Body of pancreas (tissue), 4 donors: Measurements from ENCODE around the gene NPTX2. TPM values are rescaled to one million over a fixed set of nuclear protein-coding genes. Genes with fewer than 3 reads are reported as not detected.

Source experiments
- ATAC-seq: fragments of 150-250 bp; one replicate; pipeline ENCODE4 v1.9.1; 2016
- DNase-seq, 4 donors: peaks; one replicate each; pipeline ENCODE4 v3.0.0-alpha.2; 2019
- H3K27ac ChIP-seq, 4 donors: fragments of 200-600 bp; sonication (generic); 1 replicate in 3 of 4; 2 replicates in 1 of 4; pipeline versions ENCODE4 v1.5.1 to v1.6.1; 2016 to 2019; ENCODE audit warnings: mild to moderate bottlenecking in 1 of 4, mixed read lengths in 1 of 4, moderate library complexity in 1 of 4
- H3K27me3 ChIP-seq, 2 donors: fragments of 200-600 bp; sonication (generic); one replicate each; pipeline ENCODE4 v1.6.0; 2016; ENCODE audit warnings: mild to moderate bottlenecking in 1 of 2
- H3K36me3 ChIP-seq, 2 donors: fragments of 200-600 bp; sonication (generic); replicated peaks in 1 of 2; 2 replicates each; pipeline ENCODE4 v1.5.1; 2016; ENCODE audit warnings: low read depth in 2 of 2; ENCODE audit not compliant: insufficient read depth in 1 of 2
- H3K4me1 ChIP-seq: fragments of 200-600 bp; sonication (generic); one replicate; pipeline ENCODE4 v1.6.0; 2016
- H3K4me3 ChIP-seq, 2 donors: fragments of 200-600 bp; sonication (generic); 1 replicate in 1 of 2; 2 replicates in 1 of 2; pipeline ENCODE4 v1.5.1; 2016 to 2019
- H3K9me3 ChIP-seq, 3 donors: fragments of 200-600 bp; sonication (generic); 1 replicate in 2 of 3; 2 replicates in 1 of 3; pipeline ENCODE4 v1.5.1; 2016
- CTCF ChIP-seq, 7 experiments: fragments of 450-650 bp in 4 of 7; fragments of 200-600 bp in 3 of 7; sonication (generic) in 3 of 7; IDR thresholded peaks; one replicate each; pipeline ENCODE4 v1.5.1; 2016 to 2019; ENCODE audit warnings: antibody characterized with exemption in 7 of 7
- POLR2A ChIP-seq, 3 donors: fragments of 450-650 bp; IDR thresholded peaks; one replicate each; pipeline ENCODE4 v1.6.1; 2016; ENCODE audit warnings: antibody characterized with exemption in 3 of 3, mild to moderate bottlenecking in 2 of 3
- WGBS, 2 donors: methylation state at CpG; one replicate each; pipeline ENCODE4 v1.1.5; 2017; 5-methylcytosine and 5-hydroxymethylcytosine counted together
- intact Hi-C: fragments of 100-400 bp; cut with DNase I; formaldehyde crosslinking; loops from one replicate; pipeline ENCODE4 v1.15.1; 2023
- total RNA-seq, 2 donors: library from RNA; depleted of rRNA; stranded (reverse); fragments of >200 nt; gene quantifications; one replicate each; pipeline ENCODE4 v1.1.0, GENCODE V29; 2016

The NPTX2 gene
- total RNA-seq, 2 donors from 2014 or later = 18.4 to 37.2 TPM

GRCh38 chr7:98655611-98656010 lies 38.5 kb downstream of the NPTX2 start:
- H3K4me1 ChIP-seq = no peaks in the 10 kb centered on the region
- intact Hi-C loops = no loop called here
- 73 to 83% methylated on average over 5 of the region's 5 CpGs for WGBS, 2 donors
- ATAC-seq (no peak), DNase-seq (no peak)
- no peak overlapping the region for H3K4me3 ChIP-seq
- H3K36me3 ChIP-seq = no peaks in the 10 kb centered on the region
- TF ChIP-seq CTCF (IDR thresholded peaks at IDR 0.05) = no peak
- no peak for TF ChIP-seq POLR2A (IDR thresholded peaks at IDR 0.05)
- H3K9me3 ChIP-seq = no peaks in the 10 kb centered on the region
- H3K27me3 ChIP-seq = no peaks in the 10 kb centered on the region
- no peak overlapping the region for H3K27ac ChIP-seq

- no peaks in the 10 kb centered on the region for H3K36me3 ChIP-seq
- TF ChIP-seq CTCF (IDR thresholded peaks at IDR 0.05) (no peak), POLR2A (IDR thresholded peaks at IDR 0.05) (no peak)
- intact Hi-C loops = no loop called here
- H3K27me3 ChIP-seq = no peaks in the 10 kb centered on the region
- no peaks in the 10 kb centered on the region for H3K4me1 ChIP-seq
- 72 to 75% methylated on average over 7 of the region's 7 CpGs for WGBS, 2 donors
- no peak overlapping the region for H3K4me3 ChIP-seq
- no peak overlapping the region for H3K27ac ChIP-seq
- no peaks in the 10 kb centered on the region for H3K9me3 ChIP-seq
- no peak for DNase-seq
- ATAC-seq = no peak
These were observed 39.8 kb downstream of the NPTX2 start for GRCh38 chr7:98656899-98657298.

GRCh38 chr7:98657736-98658135 lies 40.7 kb downstream of the NPTX2 start:
- Histone ChIP-seq H3K4me1 (no peaks in the 10 kb centered on the region), H3K27me3 (no peaks in the 10 kb centered on the region), H3K9me3 (no peaks in the 10 kb centered on the region), H3K27ac (no peak overlapping the region), H3K4me3 (no peak overlapping the region), H3K36me3 (no peaks in the 10 kb centered on the region)
- intact Hi-C loops = no loop called here
- DNase-seq (no peak), ATAC-seq (no peak)
- TF ChIP-seq POLR2A (IDR thresholded peaks at IDR 0.05) (no peak), CTCF (IDR thresholded peaks at IDR 0.05) (no peak)
- 77 to 81% methylated on average over 16 to 17 of the region's 17 CpGs for WGBS, 2 donors

GRCh38 chr7:98659756-98660155 lies 42.7 kb downstream of the NPTX2 start:
- Histone ChIP-seq H3K27ac (no peak overlapping the region), H3K27me3 (no peaks in the 10 kb centered on the region), H3K36me3 (no peaks in the 10 kb centered on the region), H3K9me3 (no peaks in the 10 kb centered on the region), H3K4me3 (no peak overlapping the region), H3K4me1 (no peaks in the 10 kb centered on the region)
- intact Hi-C loops = no loop called here
- 68 to 73% methylated on average over 3 of the region's 3 CpGs for WGBS, 2 donors
- ATAC-seq = no peak
- no peak for TF ChIP-seq CTCF (IDR thresholded peaks at IDR 0.05)
- TF ChIP-seq POLR2A (IDR thresholded peaks at IDR 0.05) = no peak
- no peak for DNase-seq

- Histone ChIP-seq H3K27ac (no peak overlapping the region), H3K4me1 (no peaks in the 10 kb centered on the region), H3K36me3 (no peaks in the 10 kb centered on the region), H3K9me3 (no peaks in the 10 kb centered on the region), H3K27me3 (no peaks in the 10 kb centered on the region), H3K4me3 (no peak overlapping the region)
- ATAC-seq = no peak
- TF ChIP-seq POLR2A (IDR thresholded peaks at IDR 0.05) (no peak), CTCF (IDR thresholded peaks at IDR 0.05) (no peak)
- no peak for DNase-seq
- 58 to 75% methylated on average over 3 of the region's 3 CpGs for WGBS, 2 donors
- intact Hi-C loops = no loop called here
These were observed 44.5 kb downstream of the NPTX2 start for GRCh38 chr7:98661607-98662006.
